GM12878 (cell line): ENCODE results near the gene UVRAG. TPM values are rescaled to one million over a fixed set of nuclear protein-coding genes. Genes with fewer than 3 reads are reported as not detected.

Experiments used
- BCL11A ChIP-seq: IDR thresholded peaks from 2 replicates; pipeline ENCODE4 v1.6.1; 2011; ENCODE audit warnings: low read depth, low read length
- CBX3 ChIP-seq: fragments of 200-600 bp; sonication (generic); IDR thresholded peaks from 2 replicates; pipeline ENCODE4 v1.6.1; 2016; ENCODE audit warnings: low read depth, borderline replicate concordance
- CBX5 ChIP-seq: sonication (generic); IDR thresholded peaks from 2 replicates; pipeline ENCODE4 v1.6.1; 2016; ENCODE audit warnings: low read depth, moderate library complexity, mild to moderate bottlenecking, inconsistent platforms
- CHD2 ChIP-seq: IDR thresholded peaks from 2 replicates; pipeline ENCODE4 v1.6.1; 2011; ENCODE audit warnings: low read depth, low read length, improper control_type of control experiment, borderline replicate concordance
- EED ChIP-seq: sonication (generic); IDR thresholded peaks from 2 replicates; pipeline ENCODE4 v1.6.1; 2016; ENCODE audit warnings: antibody characterized with exemption, low read depth
- IKZF1 ChIP-seq: fragments of 450-650 bp; conservative IDR thresholded peaks from 2 replicates; pipeline ENCODE4 v1.6.1; 2017; ENCODE audit warnings: antibody characterized with exemption, mild to moderate bottlenecking
- KDM1A ChIP-seq: fragments of 200-600 bp; sonication (generic); IDR thresholded peaks from 2 replicates; pipeline ENCODE4 v1.6.1; 2016; ENCODE audit warnings: borderline replicate concordance
- KLF5 ChIP-seq: fragments of 450-650 bp; IDR thresholded peaks from 2 replicates; pipeline ENCODE4 v1.6.1; 2014; ENCODE audit warnings: mild to moderate bottlenecking; ENCODE audit not compliant: partially characterized antibody
- LARP7 ChIP-seq: fragments of 450-650 bp; IDR thresholded peaks from 2 replicates; pipeline ENCODE4 v1.6.1; 2017; ENCODE audit warnings: mild to moderate bottlenecking
- MXI1 ChIP-seq: fragments of 150-350 bp; IDR thresholded peaks from 2 replicates; pipeline ENCODE4 v1.6.1; 2011; ENCODE audit warnings: low read depth, mild to moderate bottlenecking, inconsistent platforms, low read length, improper control_type of control experiment
- MYC ChIP-seq: IDR thresholded peaks from 2 replicates; pipeline ENCODE4 v1.6.1; 2011; ENCODE audit warnings: mild to moderate bottlenecking, low read length, moderate library complexity, inconsistent platforms; ENCODE audit not compliant: insufficient read depth, insufficient replicate concordance, insufficient read length, severe bottlenecking
- NBN ChIP-seq: fragments of 450-650 bp; IDR thresholded peaks from 2 replicates; pipeline ENCODE4 v1.6.1; 2016
- POLR2A ChIP-seq: IDR thresholded peaks from 2 replicates; pipeline ENCODE4 v1.6.1; 2011; ENCODE audit warnings: low read depth, mild to moderate bottlenecking, low read length
- POU2F2 ChIP-seq: IDR thresholded peaks from 3 replicates; pipeline ENCODE4 v1.6.1; 2011; ENCODE audit warnings: low read depth, mild to moderate bottlenecking, low read length, borderline replicate concordance
- RAD51 ChIP-seq: fragments of 450-650 bp; IDR thresholded peaks from 2 replicates; pipeline ENCODE4 v1.6.1; 2016; ENCODE audit warnings: moderate library complexity, mild to moderate bottlenecking, inconsistent platforms
- REST ChIP-seq: IDR thresholded peaks from 2 replicates; pipeline ENCODE4 v1.6.1; 2012; ENCODE audit warnings: mild to moderate bottlenecking, low read depth, low read length
- SIX5 ChIP-seq: IDR thresholded peaks from 2 replicates; pipeline ENCODE4 v1.6.1; 2011; ENCODE audit warnings: mild to moderate bottlenecking, low read depth, low read length, moderate library complexity; ENCODE audit not compliant: severe bottlenecking
- SKIL ChIP-seq: fragments of 450-650 bp; IDR thresholded peaks from 2 replicates; pipeline ENCODE4 v1.6.1; 2017; ENCODE audit warnings: mild to moderate bottlenecking, low read depth, inconsistent platforms; ENCODE audit not compliant: poor library complexity, severe bottlenecking
- SMARCA5 ChIP-seq: fragments of 450-650 bp; IDR thresholded peaks from 2 replicates; pipeline ENCODE4 v1.6.1; 2017; ENCODE audit warnings: mild to moderate bottlenecking
- SMC3 ChIP-seq: IDR thresholded peaks from 2 replicates; pipeline ENCODE4 v1.6.1; 2011; ENCODE audit warnings: low read length, improper control_type of control experiment, borderline replicate concordance
- SP1 ChIP-seq: IDR thresholded peaks from one replicate; pipeline ENCODE4 v1.6.1; 2011; ENCODE audit warnings: low read depth, low read length
- STAT1 ChIP-seq: fragments of 450-650 bp; conservative IDR thresholded peaks from 2 replicates; pipeline ENCODE4 v1.6.1; 2014; ENCODE audit warnings: antibody characterized with exemption, mild to moderate bottlenecking
- TBL1XR1 ChIP-seq: IDR thresholded peaks from 2 replicates; pipeline ENCODE4 v1.6.1; 2012; ENCODE audit warnings: low read depth, low read length, improper control_type of control experiment
- ZNF24 ChIP-seq: fragments of 450-650 bp; IDR thresholded peaks from 2 replicates; pipeline ENCODE4 v1.6.1; 2017; ENCODE audit warnings: antibody characterized with exemption, mild to moderate bottlenecking
- polyA plus RNA-seq, 11 experiments: library from polyadenylated mRNA; depleted of rRNA in 4 of 11; unstranded in 6 of 11; stranded (reverse) in 5 of 11; fragments of >200 nt; fragmentation: Nextera tagmentation in 4 of 11; fragmentation: Illumina TruSeq in 1 of 11; extraction: Ambion mirVana in 4 of 11; extraction: Trizol in 1 of 11; gene quantifications; 1 replicate in 1 of 11; 2 replicates in 10 of 11; pipeline versions ENCODE4 v1.2.1 to v1.2.3, GENCODE V29; 2011 to 2016; ENCODE audit warnings: inconsistent platforms in 2 of 11, missing spikeins in 2 of 11, low read depth in 1 of 11
- total RNA-seq, 4 experiments: library from RNA; depleted of rRNA in 3 of 4; stranded (reverse); fragments of >200 nt in 3 of 4; fragmentation: Illumina TruSeq in 1 of 4; extraction: Trizol in 1 of 4; gene quantifications; 2 replicates each; pipeline versions ENCODE4 v1.2.1 to v1.2.3, GENCODE V29; 2013 to 2021
- TF ChIP-seq, protein P1 (sequence below): fragments of 450-650 bp; IDR thresholded peaks from 2 replicates; pipeline ENCODE4 v1.6.1; 2014; ENCODE audit warnings: mild to moderate bottlenecking

UVRAG gene
- total and polyA plus RNA-seq, 10 of the 15 experiments (the other 5 are each of a cell fraction or from before 2014, with no cell fraction given): 7.0 to 43.4 (median 37.0) TPM

GRCh38 chr11:75768112-75768908, 46.7 kb upstream of the UVRAG start, which contains the start of gene DGAT2 (continued):
- TF ChIP-seq REST (no peak), SP1 (peak; percentile 60), BCL11A (no peak), SMARCA5 (0 out of 2 replicates have a peak, but pooled peaks have one; percentile 13), CHD2 (no peak; the same call in 1 of the 2 replicates), CBX3 (no peak), POLR2A (peak; percentile 88), KDM1A (no peak), RAD51 (peak; percentile 62), CBX5 (no peak), MXI1 (peak; percentile 76), TBL1XR1 (no peak), SKIL (peak; percentile 73), POU2F2 (no peak), SIX5 (peak; percentile 16), LARP7 (peak; percentile 94), SMC3 (peak; percentile 8; the same call in 1 of the 2 replicates), KLF5 (peak; percentile 100), IKZF1 (peak; percentile 82), MYC (peak; percentile 68), NBN (peak; percentile 82; the same call in 1 of the 2 replicates), ZNF24 (no peak), STAT1 (peak; percentile 91), EED (no peak)
- TF ChIP-seq, protein P1, sequence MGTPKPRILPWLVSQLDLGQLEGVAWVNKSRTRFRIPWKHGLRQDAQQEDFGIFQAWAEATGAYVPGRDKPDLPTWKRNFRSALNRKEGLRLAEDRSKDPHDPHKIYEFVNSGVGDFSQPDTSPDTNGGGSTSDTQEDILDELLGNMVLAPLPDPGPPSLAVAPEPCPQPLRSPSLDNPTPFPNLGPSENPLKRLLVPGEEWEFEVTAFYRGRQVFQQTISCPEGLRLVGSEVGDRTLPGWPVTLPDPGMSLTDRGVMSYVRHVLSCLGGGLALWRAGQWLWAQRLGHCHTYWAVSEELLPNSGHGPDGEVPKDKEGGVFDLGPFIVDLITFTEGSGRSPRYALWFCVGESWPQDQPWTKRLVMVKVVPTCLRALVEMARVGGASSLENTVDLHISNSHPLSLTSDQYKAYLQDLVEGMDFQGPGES: 0 out of 2 replicates have a peak, but pooled peaks have one; percentile 5
